Measurements from ENCODE around the gene HOXB3. TPM values are rescaled to one million over a fixed set of nuclear protein-coding genes. Genes with fewer than 3 reads are reported as not detected.

The HOXB3 gene
- total RNA-seq, 2 experiments from 2014 or later = 0.47 to 1.2 TPM

DNA sequence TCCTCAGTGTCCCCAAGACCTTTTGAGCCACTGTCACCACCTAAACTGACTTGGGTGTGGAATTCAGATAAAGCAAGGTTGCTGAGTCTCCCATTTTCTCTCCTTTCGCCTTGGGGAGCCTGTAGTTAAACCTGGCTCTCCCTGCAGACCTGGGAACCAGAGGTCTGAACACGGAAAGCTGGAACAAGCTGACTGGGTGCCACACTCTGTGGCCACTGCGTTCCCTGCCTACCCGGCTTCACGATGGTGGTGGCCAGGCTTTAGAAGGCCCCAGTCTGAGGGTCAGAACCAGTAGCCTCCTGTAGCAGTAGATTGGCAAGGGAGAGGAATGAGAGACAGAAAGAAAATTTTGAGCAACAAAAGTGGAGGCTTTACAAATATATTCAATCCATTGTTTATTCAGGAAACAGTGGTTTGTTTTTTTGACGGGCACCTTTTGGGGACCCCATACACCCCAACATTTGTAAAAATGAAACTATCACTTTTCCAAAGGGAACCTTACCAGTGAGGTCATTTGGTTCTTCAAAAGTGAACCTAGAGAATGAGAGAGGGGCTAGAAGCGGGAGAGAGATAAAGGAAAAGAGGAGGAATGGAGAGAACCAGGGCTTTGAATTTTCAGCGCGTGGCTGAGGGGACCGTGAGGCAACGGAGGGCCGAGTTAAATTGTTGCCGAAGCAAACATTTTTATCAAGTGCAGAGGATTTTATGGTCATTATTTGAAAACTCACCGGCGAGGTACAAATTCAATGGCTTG lies 26.9 kb upstream of the HOXB3 start:
- DNase-seq = no peak
- H3K4me1 Mint-ChIP-seq = peaks cover 44% of the 10 kb centered on the region
- no peak for ATAC-seq
- ChIA-PET POLR2A (interaction anchor here (0.6 kb wide), 1 partner anchor 197 kb away, joined by 3 read pairs; no protein-coding TSS in a partner anchor), CTCF (interaction anchor here (0.7 to 2.6 kb wide), 14 partner anchors 8 to 270 kb away, joined by 3 to 16 read pairs (median 7); partner anchors contain the start of genes HOXB3, HOXB5 and HOXB9)
- no peaks in the 10 kb centered on the region for H3K9me3 Mint-ChIP-seq (ENCODE audit: low read depth)
- intact Hi-C loops (cut with DNase I, micrococcal nuclease) = loop anchor here (5.0 to 10.0 kb wide), 3 partner anchors 135 to 485 kb away; no protein-coding TSS in a partner anchor
- peaks cover 77% of the 10 kb centered on the region for H3K27me3 Mint-ChIP-seq
- H3K4me3 Mint-ChIP-seq = no peak overlapping the region
- no peaks in the 10 kb centered on the region for H3K36me3 Mint-ChIP-seq (ENCODE audit: low read depth)
- H3K27ac Mint-ChIP-seq = no peak overlapping the region

DNA sequence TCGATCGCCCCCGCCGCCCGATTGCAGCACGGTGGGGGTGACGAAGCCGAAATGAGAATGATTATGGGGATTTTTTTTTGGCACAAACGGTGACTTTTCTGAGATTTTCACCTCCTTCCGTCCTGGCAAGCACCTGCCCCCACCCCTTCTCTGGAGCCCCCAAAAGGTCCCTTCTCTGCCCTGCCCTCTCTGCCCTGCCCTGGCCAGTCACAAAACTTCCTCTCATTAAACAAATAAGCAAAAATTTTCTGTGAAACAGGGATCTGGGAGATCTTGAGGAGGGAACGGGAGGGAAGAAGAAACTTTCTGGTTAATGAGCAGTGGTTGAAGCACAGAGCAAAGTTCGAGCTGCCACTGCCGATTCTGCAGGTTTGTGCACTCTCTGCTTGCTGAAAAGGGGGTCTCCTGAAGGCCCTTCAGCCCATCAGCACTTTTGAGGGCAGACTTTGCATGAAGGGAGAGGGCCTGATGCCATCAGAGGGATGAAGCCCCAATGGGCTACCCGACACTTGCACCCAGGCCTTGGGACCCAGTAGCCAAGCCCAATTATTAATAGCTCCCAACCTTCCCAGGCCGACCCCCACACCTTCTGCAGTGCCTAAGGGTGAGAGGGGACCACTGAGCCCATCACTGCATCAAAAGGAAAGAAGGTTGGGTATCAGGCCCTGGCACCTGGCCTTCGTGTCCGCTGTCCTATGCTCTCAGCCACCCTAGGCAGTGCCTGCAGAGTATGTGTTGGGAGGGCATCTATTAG lies 26.1 kb upstream of the HOXB3 start:
- ChIA-PET CTCF (interaction anchor here (0.7 to 2.6 kb wide), 11 partner anchors 9 to 585 kb away, joined by 3 to 11 read pairs (median 3); partner anchors contain the start of genes HOXB5 and HOXB9), POLR2A (interaction anchor here (0.6 kb wide), 1 partner anchor 198 kb away, joined by 3 read pairs; no protein-coding TSS in a partner anchor)
- no peaks in the 10 kb centered on the region for H3K36me3 Mint-ChIP-seq (ENCODE audit: low read depth)
- peaks cover 51% of the 10 kb centered on the region for H3K4me1 Mint-ChIP-seq
- H3K9me3 Mint-ChIP-seq (ENCODE audit: low read depth) = no peaks in the 10 kb centered on the region
- intact Hi-C loops (cut with DNase I, micrococcal nuclease) = loop anchor here (2.0 to 10.0 kb wide), 4 partner anchors 101 to 484 kb away; no protein-coding TSS in a partner anchor
- no peak for DNase-seq
- no peak overlapping the region for H3K4me3 Mint-ChIP-seq
- ATAC-seq = no peak
- peaks cover 78% of the 10 kb centered on the region for H3K27me3 Mint-ChIP-seq
- H3K27ac Mint-ChIP-seq = no peak overlapping the region

DNA sequence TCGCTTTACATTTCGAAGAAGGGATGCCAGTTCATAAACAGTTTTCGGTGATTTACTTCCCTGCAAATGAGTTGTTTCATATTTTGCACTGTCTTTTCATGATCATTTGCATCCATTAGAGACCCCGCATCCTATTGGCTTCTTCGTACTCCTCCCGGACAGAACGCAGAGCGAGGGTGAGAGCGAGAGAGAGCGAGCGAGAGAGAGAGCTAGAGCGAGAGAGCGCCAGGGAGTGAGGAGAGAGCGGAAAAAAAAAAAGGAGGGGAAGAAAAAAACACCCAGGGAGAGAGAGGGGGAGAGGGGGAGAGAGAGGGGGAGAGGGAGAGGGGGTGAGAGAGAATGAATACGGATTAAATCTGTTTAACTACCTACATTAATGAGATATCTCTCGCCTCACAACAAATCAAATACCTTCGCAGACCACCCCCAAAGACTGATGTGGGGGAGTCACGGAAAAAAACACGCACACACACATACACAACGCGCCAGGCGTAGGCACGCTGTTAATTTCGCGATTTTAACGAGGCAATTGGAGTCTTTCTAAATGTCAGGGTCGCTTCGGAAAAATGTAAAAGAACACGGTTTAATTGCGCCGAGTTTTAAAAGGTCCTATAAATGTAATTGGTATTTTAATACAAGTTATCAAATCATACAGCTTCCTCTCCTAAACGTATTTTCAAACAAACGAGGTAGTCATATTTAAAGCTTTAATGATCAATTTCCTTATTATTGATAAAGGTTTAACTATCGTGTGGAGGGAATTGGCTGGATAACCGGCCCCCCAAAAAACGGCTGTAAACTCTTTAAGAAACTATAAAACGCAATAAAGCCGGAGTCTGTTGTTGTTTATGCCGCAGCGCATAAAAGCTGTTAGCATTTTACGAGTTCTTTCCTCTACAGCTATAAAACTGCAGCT lies 25.3 kb upstream of the HOXB3 start, which contains the start of gene HOXB8:
Gene HOXB8 (minus strand): TSS at position 246 of the 916 bp plus-strand sequence. CDS start 588 bp downstream, outside the sequence.
- H3K27me3 Mint-ChIP-seq = peaks cover 75% of the 10 kb centered on the region
- peaks cover 55% of the 10 kb centered on the region for H3K4me1 Mint-ChIP-seq
- H3K9me3 Mint-ChIP-seq (ENCODE audit: low read depth) = no peaks in the 10 kb centered on the region
- ATAC-seq (no peak), DNase-seq (no peak)
- ChIA-PET POLR2A (no interaction called here), CTCF (interaction anchor here (0.7 to 2.6 kb wide), 11 partner anchors 8 to 584 kb away, joined by 3 to 11 read pairs (median 3); partner anchors contain the start of genes HOXB5 and HOXB9)
- H3K36me3 Mint-ChIP-seq (ENCODE audit: low read depth) = no peaks in the 10 kb centered on the region
- peak within 1 kb of the TSS; percentile 26 for H3K4me3 Mint-ChIP-seq
- intact Hi-C loops (cut with DNase I, micrococcal nuclease) = loop anchor here (2.0 to 10.0 kb wide), 4 partner anchors 101 to 483 kb away; no protein-coding TSS in a partner anchor
- no peak within 1 kb of the TSS for H3K27ac Mint-ChIP-seq

DNA sequence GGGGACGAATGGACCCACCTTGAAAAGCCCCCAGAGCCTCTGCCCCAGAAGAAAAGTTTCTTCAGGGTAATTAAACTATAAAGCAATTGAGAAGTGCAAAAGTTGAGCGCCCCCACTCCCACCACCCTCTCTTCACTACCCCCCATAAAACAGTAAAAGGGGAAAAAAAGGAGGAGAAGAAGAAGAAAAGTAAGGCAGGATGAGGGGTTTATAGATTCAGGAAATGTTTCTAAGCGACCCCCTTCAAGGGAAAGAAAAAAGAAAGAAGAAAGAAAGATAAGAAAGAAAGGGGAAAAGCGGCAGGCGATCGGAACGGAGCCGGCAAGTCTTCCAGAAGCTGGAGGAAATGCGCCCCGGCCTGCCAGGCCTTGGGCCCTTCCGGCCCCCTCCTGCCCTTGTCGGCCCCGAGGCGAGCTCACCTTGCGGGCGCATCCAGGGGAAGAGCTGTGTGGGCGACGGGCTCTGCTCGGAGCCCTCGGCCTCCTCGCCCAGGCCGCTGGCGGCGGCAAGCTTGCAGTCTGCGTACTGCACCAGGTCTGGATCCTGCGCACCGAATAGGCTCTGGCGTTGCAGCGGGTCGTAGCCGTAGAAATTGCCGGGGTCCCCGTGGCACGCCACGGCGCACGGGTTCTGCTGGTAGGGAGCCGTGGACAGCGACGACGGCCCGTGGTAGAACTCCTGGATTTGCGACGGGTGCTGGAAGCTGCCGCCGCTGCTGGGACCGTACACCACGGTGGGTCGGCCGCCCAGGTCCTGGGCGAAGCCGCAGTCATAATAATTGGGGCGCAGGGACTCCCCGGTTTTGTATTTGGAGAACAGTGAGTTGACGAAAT lies 24.0 kb upstream of the HOXB3 start:
- Mint-ChIP-seq H3K4me1 (peaks cover 52% of the 10 kb centered on the region), H3K27ac (no peak overlapping the region), H3K36me3 (ENCODE audit: low read depth) (no peaks in the 10 kb centered on the region), H3K9me3 (ENCODE audit: low read depth) (no peaks in the 10 kb centered on the region), H3K4me3 (peak overlapping the region; percentile 26), H3K27me3 (peaks cover 76% of the 10 kb centered on the region)
- intact Hi-C loops (cut with DNase I, micrococcal nuclease) = loop anchor here (2.0 to 10.0 kb wide), 4 partner anchors 17 to 479 kb away; partner anchors contain the start of genes PRAC1 (in 1 of the 2) and PRAC2 (in 1 of the 2)
- POLR2A ChIA-PET = no interaction called here
- DNase-seq (peak; percentile 64), ATAC-seq (peak; percentile 24)
- CTCF ChIA-PET = interaction anchor here (0.7 to 2.8 kb wide), 19 partner anchors 8 to 564 kb away, joined by 3 to 27 read pairs (median 5); partner anchors contain the start of genes HOXB5, HOXB9 and PRAC2

DNA sequence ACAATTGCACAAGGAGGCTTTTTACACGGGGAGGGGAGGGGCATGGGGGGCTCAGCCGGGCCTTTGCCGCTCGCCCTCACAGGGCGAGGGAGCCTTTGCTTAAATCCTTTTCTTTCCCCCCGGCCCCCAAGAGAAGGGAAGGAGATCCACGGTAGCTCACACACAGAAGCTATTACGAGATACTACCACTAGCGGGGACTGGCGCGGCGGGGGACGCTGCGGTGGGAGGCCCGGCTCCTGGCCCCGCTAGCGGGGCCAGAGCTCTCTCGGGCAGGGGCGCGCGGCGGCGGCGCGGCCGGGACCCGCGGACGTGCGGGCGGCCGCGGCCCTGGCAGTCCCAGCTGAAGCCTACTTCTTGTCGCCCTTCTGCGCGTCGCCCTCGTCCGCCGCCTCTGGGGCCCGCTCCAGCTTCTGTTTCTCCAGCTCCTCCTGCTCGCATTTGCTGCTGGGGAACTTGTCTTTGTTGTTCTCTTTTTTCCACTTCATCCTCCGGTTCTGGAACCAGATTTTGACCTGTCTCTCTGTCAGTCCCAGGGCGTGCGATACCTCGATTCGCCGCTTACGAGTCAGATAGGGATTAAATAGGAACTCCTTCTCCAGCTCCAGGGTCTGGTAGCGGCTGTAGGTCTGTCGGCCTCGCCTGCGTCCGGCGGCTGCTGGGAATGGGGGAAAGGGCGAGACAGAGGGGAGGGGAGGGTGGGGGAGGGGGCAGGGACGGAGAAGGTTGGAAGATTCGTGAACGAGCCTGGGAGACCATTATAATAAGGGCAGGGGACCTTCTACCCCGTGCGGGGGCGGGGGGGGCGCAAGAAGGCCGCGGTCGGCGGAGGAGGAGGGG lies 23.0 kb upstream of the HOXB3 start:
- H3K9me3 Mint-ChIP-seq (ENCODE audit: low read depth) = no peaks in the 10 kb centered on the region
- ChIA-PET POLR2A (no interaction called here), CTCF (interaction anchor here (0.6 to 2.8 kb wide), 30 partner anchors 9 to 637 kb away, joined by 3 to 27 read pairs (median 4); partner anchors contain the start of genes HOXB5, HOXB9 and PRAC2)
- H3K27ac Mint-ChIP-seq = no peak overlapping the region
- DNase-seq (peak; percentile 69), ATAC-seq (peak; percentile 52)
- H3K36me3 Mint-ChIP-seq (ENCODE audit: low read depth) = no peaks in the 10 kb centered on the region
- intact Hi-C loops (cut with DNase I, micrococcal nuclease) = loop anchor here (2.0 to 10.0 kb wide), 3 partner anchors 16 to 478 kb away; partner anchors contain the start of genes PRAC1 (in 1 of the 2) and PRAC2 (in 1 of the 2)
- peaks cover 45% of the 10 kb centered on the region for H3K4me1 Mint-ChIP-seq
- H3K27me3 Mint-ChIP-seq = peaks cover 73% of the 10 kb centered on the region
- H3K4me3 Mint-ChIP-seq = peak overlapping the region; percentile 67

DNA sequence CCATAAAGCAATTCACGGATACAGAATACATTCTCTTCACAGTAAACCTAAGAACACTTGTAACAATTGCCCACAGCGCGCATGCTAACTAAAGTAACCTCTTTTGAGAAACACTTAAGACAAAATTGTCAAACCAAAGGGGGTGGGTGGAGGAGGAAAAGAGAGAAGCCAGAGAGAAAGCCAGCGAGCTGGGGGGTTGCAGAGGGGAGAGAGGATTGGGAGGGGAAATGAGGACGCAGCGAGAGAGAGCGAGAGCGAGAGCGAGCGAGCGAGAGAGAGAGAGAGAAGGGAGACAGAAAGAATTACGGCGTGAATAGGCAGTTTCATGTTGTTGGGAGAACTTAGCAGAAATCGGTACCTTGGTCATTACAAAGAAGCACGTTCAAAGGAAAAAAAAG lies 22.4 kb upstream of the HOXB3 start:
- ChIA-PET POLR2A (no interaction called here), CTCF (interaction anchor here (0.7 to 2.8 kb wide), 25 partner anchors 10 to 636 kb away, joined by 3 to 27 read pairs (median 5); partner anchors contain the start of genes HOXB5, HOXB9 and PRAC2)
- no peaks in the 10 kb centered on the region for H3K36me3 Mint-ChIP-seq (ENCODE audit: low read depth)
- H3K9me3 Mint-ChIP-seq (ENCODE audit: low read depth) = no peaks in the 10 kb centered on the region
- no peak for ATAC-seq
- intact Hi-C loops (cut with DNase I, micrococcal nuclease) = loop anchor here (2.0 to 10.0 kb wide), 3 partner anchors 16 to 478 kb away; partner anchors contain the start of genes PRAC1 (in 1 of the 2) and PRAC2 (in 1 of the 2)
- peak overlapping the region; percentile 20 for H3K27ac Mint-ChIP-seq
- peaks cover 42% of the 10 kb centered on the region for H3K4me1 Mint-ChIP-seq
- peaks cover 72% of the 10 kb centered on the region for H3K27me3 Mint-ChIP-seq
- no peak for DNase-seq
- peak overlapping the region; percentile 60 for H3K4me3 Mint-ChIP-seq

DNA sequence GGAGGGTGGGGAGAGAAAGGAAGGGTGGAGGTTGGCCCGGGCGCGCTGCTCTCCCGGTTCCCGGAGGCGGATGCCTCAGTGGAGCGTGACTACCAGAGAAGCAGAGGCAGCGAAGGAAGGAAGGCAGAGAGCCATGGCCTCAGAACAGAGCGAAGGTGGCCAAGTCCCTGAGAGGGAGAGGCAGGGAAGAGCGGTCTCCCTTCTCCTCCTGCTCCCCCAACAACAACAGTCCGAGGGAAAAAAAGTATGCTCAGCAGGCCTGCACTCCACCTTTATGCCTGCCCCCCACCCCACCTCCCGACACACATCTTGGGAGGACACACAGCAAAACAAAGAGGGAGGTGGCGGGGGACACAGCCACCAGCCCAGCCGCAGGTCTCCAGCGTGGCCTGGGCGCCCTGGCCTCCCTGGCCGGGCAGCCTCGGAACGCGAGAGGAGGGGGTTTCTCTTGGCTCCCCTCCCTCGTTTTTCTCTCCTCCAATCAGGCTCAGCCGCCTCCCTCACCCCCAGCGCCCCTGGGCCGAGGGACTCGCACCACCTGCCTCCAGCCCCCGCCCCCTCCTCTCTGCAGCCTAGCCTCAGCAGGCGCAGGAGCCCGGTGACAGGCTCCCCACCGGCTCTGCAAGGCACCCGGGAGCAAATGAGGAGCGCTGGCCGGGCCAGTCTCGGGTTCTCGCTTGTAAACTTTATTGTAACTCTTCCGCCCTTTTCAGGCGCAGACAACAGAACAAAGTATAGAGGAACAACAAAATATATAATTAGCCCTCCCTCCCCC lies 21.8 kb upstream of the HOXB3 start:
- no peaks in the 10 kb centered on the region for H3K9me3 Mint-ChIP-seq (ENCODE audit: low read depth)
- no peak overlapping the region for H3K27ac Mint-ChIP-seq
- peak overlapping the region; percentile 82 for H3K4me3 Mint-ChIP-seq
- CTCF ChIA-PET = interaction anchor here (1.6 to 2.8 kb wide), 3 partner anchors 19 to 275 kb away, joined by 4 to 27 read pairs (median 9); partner anchors contain the start of gene HOXB5
- peak; percentile 41 for DNase-seq
- peaks cover 37% of the 10 kb centered on the region for H3K4me1 Mint-ChIP-seq
- peaks cover 66% of the 10 kb centered on the region for H3K27me3 Mint-ChIP-seq
- POLR2A ChIA-PET = no interaction called here
- intact Hi-C loops (cut with DNase I, micrococcal nuclease) = loop anchor here (1.0 to 10.0 kb wide), 5 partner anchors 13 to 587 kb away; partner anchors contain the start of genes PRAC1 (in 1 of the 2) and PRAC2 (in 1 of the 2)
- ATAC-seq = no peak
- H3K36me3 Mint-ChIP-seq (ENCODE audit: low read depth) = no peaks in the 10 kb centered on the region

DNA sequence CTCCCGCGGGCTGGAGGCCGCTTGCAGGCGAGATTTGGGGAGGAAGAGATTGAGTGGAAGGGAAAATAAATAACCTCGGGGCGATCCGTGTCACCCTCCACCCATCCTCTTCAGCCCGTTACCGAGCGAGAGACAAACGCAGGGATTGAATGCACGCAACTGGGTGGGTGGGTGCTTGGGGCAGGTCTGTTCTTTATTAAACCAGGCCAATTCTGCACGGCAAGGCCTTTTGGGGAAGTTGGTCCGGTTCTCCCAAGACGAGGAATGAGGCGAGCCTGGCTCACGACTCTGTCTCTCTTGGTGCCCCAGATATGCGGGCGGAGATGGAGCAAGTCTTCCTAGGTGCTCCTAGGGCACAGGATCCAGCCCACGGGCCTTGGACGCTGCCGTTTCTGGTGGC lies 21.2 kb upstream of the HOXB3 start:
- intact Hi-C loops (cut with DNase I, micrococcal nuclease) = loop anchor here (1.0 to 10.0 kb wide), 4 partner anchors 14 to 586 kb away; partner anchors contain the start of genes PRAC1 (in 1 of the 2) and PRAC2 (in 1 of the 2)
- ChIA-PET CTCF (no interaction called here), POLR2A (no interaction called here)
- Mint-ChIP-seq H3K9me3 (ENCODE audit: low read depth) (no peaks in the 10 kb centered on the region), H3K27ac (peak overlapping the region; percentile 58), H3K27me3 (peaks cover 66% of the 10 kb centered on the region), H3K36me3 (ENCODE audit: low read depth) (no peaks in the 10 kb centered on the region), H3K4me1 (peaks cover 37% of the 10 kb centered on the region), H3K4me3 (peak overlapping the region; percentile 82)
- ATAC-seq = peak; percentile 11
- DNase-seq = no peak
